Dendritic cell treated with granulocyte-macrophage colony-stimulating factor and Interleukin-4, amounts not matched to agents 40 ng/mL and 50 ng/mL, for 4 days (primary cell): ENCODE data around the gene LRRC57.

ENCODE experiments used
- H3K27ac Mint-ChIP-seq: one replicate; pipeline ENCODE4 v1.8.0; 2022; ENCODE audit warnings: mild to moderate bottlenecking, mixed read lengths
- H3K27me3 Mint-ChIP-seq: one replicate; pipeline ENCODE4 v1.8.0; 2022; ENCODE audit warnings: mild to moderate bottlenecking, mixed read lengths
- H3K36me3 Mint-ChIP-seq: one replicate; pipeline ENCODE4 v1.8.0; 2022; ENCODE audit warnings: low read depth, mixed read lengths
- H3K4me1 Mint-ChIP-seq: one replicate; pipeline ENCODE4 v1.8.0; 2022; ENCODE audit warnings: low read depth, mixed read lengths
- H3K4me3 Mint-ChIP-seq: one replicate; pipeline ENCODE4 v1.8.0; 2022; ENCODE audit warnings: mild to moderate bottlenecking, moderate library complexity, mixed read lengths
- H3K9me3 Mint-ChIP-seq: one replicate; pipeline ENCODE4 v1.8.0; 2022; ENCODE audit warnings: mixed read lengths
- intact Hi-C: fragments of 100-400 bp; cut with micrococcal nuclease; formaldehyde crosslinking; loops from one replicate; pipeline ENCODE4 v1.15.0; 2022

Gene LRRC57

DNA sequence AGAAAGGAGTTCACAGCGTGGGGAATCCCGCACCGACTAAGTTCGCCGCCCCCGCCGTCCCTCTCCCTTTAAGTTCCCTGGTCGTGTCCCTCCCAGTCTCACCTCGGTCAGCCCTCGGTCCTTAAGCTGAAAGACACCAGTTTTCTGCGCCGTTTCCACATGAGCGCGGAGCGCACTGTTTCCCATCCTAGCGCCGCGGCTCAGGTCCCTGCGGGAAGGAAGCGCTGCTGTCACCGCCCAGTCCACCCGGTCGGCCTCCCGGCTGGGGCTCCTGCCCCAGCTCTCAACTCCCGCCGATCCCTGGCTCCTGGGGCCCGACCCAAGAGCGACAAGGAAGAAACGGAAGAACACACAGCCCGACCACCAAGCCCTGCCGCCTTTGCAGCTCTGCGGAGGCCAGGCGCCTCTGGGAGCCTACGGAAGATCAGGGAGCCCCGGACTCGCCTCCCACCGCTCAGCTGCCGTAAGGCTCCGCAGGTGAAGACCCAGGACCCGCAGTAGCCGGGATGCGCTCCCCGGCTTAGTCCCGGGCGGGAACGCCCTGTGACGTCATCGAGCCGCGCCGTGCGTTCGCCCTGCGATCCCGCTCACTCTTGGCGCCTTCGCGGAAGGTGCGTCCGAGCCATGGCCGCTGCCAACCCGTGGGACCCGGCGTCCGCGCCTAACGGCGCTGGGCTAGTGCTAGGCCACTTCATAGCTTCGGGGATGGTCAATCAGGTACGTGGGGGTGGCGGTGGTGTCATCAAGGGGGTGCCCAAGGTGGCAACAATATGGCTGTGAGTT lies at the start of gene LRRC57, which contains the start of gene HAUS2:
TSS of gene LRRC57 (minus strand) at position 545 of the 783 bp plus-strand sequence. CDS start at position 186, 359 bp downstream.
TSS of gene HAUS2 (plus strand) at position 590 of the 783 bp plus-strand sequence. CDS start at position 625, 35 bp downstream.
- Mint-ChIP-seq H3K4me3 (peak within 1 kb of the TSS; percentile 92), H3K27me3 (no peaks in the 10 kb centered on the region), H3K9me3 (no peaks in the 10 kb centered on the region), H3K36me3 (peaks cover 43% of the 10 kb centered on the region), H3K4me1 (peaks cover 59% of the 10 kb centered on the region), H3K27ac (peak within 1 kb of the TSS; percentile 98)
- intact Hi-C loops = loop anchor here (2.0 to 10.0 kb wide), 3 partner anchors 26 to 274 kb away; partner anchors contain the start of genes GANC, STARD9, TMEM87A and ZNF106

DNA sequence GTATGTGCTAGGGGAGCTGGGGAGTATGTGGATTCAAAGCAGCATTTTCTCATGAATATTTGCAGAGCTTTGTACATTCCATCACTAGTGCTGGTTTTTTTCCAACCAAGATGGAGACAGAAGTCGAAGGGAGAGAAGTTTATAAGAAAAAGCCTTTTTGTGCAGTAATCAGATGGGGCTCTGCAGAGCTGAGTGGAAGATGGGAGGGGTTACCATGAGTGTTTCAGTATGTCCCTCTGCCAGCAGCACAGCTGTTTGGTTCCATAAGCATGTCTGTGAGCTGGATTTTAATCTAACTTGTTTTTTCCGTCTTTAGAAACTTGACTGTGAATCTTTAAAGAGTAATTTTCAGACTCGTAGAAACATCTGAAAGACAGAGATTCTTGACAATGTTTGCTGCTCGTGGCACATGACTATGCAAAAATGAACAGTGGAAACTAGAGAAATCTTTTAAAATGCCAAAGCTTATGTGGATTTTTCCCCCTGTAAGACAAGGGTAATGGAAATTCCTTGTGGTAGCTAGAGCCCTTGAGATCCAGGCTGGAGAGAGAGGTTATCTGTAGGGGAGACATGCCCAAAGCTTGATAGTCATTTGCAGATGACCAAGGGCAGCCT lies 47.1 kb upstream of the LRRC57 start:
- intact Hi-C loops = no loop called here
- H3K4me1 Mint-ChIP-seq = no peaks in the 10 kb centered on the region
- no peaks in the 10 kb centered on the region for H3K36me3 Mint-ChIP-seq
- no peak overlapping the region for H3K27ac Mint-ChIP-seq
- no peaks in the 10 kb centered on the region for H3K9me3 Mint-ChIP-seq
- peaks cover 1% of the 10 kb centered on the region for H3K27me3 Mint-ChIP-seq
- no peak overlapping the region for H3K4me3 Mint-ChIP-seq

DNA sequence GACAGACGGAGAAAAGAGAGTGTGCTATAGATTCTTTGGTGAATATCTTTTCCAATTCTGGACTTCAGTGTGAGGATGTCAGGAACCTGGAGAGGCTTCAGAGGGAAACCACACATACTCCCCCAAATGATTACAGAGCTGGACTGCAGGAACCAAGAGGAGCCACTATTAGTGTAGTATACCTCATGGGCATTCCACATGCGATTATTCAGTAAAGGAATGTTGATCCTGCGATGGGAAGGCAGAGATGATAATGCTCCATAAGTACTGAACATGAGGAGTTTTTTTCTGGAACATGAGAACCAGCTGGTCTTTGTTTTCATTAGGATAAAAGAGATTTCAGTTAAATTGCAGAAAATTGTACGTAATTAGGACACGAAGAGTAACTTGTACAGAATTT lies 45.5 kb upstream of the LRRC57 start:
- no peaks in the 10 kb centered on the region for H3K36me3 Mint-ChIP-seq
- no peak overlapping the region for H3K4me3 Mint-ChIP-seq
- intact Hi-C loops = no loop called here
- no peaks in the 10 kb centered on the region for H3K4me1 Mint-ChIP-seq
- H3K27me3 Mint-ChIP-seq = peaks cover 1% of the 10 kb centered on the region
- H3K9me3 Mint-ChIP-seq = no peaks in the 10 kb centered on the region
- H3K27ac Mint-ChIP-seq = no peak overlapping the region

DNA sequence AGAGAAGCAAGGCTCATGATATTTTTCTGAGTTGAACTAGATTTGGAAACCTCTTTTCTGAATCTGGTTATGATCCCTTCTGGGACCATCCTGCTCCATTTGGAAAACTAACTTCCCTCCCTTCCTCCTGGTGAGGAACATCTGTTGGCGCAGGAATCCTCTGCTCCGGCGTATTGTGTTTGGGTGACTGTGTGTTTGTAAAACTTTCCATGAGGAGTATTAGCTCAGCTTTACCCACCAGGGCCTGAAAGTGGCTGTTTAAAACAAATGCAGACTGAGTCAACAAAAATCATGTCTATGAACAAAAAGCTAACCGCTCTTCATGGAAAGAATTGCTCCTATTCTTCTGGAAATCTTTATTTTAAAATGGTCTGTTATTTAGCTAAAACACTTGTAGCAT lies 44.5 kb upstream of the LRRC57 start:
- no peak overlapping the region for H3K4me3 Mint-ChIP-seq
- no peak overlapping the region for H3K27ac Mint-ChIP-seq
- intact Hi-C loops = no loop called here
- no peaks in the 10 kb centered on the region for H3K4me1 Mint-ChIP-seq
- H3K36me3 Mint-ChIP-seq = no peaks in the 10 kb centered on the region
- H3K27me3 Mint-ChIP-seq = peaks cover 1% of the 10 kb centered on the region
- H3K9me3 Mint-ChIP-seq = no peaks in the 10 kb centered on the region

DNA sequence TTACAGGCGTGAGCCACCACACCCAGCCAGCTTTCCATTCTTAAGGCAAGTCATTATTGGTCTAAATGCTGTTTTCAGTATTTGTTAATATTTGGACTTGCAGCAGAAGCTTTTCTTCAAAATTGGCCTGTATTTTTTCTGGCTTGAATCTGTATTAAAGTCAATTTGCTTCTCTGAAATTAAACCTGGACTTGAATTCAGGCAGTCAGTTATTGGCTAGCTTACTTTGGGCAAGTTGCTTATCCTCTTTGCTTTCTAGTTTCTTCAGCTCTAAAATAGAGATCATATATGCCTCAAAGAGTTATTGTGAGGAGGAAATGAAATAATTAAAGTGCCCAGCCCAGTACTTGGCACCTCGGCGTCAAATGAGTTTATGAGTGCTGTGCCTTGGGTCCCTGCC lies 44.1 kb upstream of the LRRC57 start:
- Mint-ChIP-seq H3K36me3 (no peaks in the 10 kb centered on the region), H3K27ac (no peak overlapping the region), H3K27me3 (peaks cover 1% of the 10 kb centered on the region), H3K4me1 (no peaks in the 10 kb centered on the region), H3K9me3 (no peaks in the 10 kb centered on the region), H3K4me3 (no peak overlapping the region)
- intact Hi-C loops = no loop called here

DNA sequence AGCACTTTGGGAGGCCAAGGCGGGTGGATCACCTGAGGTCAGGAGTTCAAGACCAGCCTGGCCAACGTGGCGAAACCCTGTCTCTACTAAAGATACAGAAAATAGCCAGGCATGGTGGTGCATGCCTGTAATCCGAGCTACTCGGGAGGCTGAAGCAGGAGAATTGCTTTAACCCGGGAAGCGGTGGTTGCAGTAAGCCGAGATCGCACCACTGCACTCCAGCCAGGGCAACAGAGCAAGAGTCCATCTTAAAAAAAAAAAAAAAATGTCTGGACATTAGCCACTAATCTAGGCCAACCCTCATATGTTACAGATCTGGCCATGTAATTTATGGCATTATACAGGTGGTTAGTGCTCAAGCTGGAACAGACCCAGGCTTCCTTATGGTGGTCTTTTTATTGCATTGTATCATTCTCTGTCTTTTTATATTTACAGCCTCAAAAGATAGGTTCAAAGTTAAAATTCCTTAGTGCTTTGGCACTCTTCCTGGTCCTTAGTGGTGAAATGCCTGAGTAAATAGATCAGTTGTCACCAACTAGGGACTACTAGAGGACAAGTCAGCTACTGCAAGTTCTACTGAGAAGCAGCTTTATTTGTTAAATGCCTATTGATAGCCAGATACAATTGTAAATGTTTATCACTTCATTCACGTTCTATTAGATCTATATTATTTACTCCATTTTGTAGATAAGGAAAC lies 42.8 kb upstream of the LRRC57 start:
- H3K4me1 Mint-ChIP-seq = no peaks in the 10 kb centered on the region
- peaks cover 1% of the 10 kb centered on the region for H3K27me3 Mint-ChIP-seq
- intact Hi-C loops = no loop called here
- no peak overlapping the region for H3K27ac Mint-ChIP-seq
- no peak overlapping the region for H3K4me3 Mint-ChIP-seq
- no peaks in the 10 kb centered on the region for H3K36me3 Mint-ChIP-seq
- no peaks in the 10 kb centered on the region for H3K9me3 Mint-ChIP-seq

DNA sequence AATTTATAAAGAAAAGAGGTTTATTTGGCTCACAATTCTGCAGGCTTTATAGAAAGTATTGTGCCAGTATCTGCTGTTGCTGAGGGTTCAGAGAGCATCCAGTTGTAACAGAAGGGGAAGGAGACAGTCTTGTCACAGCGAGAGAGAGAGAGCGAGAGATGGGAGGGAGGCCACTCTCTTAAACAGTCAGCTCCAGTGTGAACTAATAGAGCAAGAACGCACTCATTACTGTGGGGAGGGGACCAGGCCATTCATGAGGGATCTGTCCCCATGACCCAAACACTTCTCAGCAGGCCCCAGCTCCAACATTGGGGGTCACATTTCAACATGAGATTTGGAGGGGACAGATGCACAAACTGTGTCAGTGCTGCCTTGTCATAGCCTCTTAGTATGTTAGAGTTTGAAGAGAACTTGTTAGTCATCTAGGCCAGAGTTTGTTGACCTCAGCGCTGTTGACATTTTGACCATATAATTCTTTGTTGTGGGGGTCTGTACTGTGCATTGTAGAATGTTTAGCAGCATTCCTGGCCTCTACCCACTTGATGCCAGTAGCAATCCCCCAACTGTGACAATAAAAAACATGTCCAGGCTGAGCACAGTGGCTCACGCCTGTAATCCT lies 42.1 kb upstream of the LRRC57 start:
- Mint-ChIP-seq H3K4me3 (no peak overlapping the region), H3K4me1 (no peaks in the 10 kb centered on the region), H3K27me3 (peaks cover 1% of the 10 kb centered on the region), H3K27ac (no peak overlapping the region), H3K36me3 (no peaks in the 10 kb centered on the region), H3K9me3 (no peaks in the 10 kb centered on the region)
- intact Hi-C loops = no loop called here

DNA sequence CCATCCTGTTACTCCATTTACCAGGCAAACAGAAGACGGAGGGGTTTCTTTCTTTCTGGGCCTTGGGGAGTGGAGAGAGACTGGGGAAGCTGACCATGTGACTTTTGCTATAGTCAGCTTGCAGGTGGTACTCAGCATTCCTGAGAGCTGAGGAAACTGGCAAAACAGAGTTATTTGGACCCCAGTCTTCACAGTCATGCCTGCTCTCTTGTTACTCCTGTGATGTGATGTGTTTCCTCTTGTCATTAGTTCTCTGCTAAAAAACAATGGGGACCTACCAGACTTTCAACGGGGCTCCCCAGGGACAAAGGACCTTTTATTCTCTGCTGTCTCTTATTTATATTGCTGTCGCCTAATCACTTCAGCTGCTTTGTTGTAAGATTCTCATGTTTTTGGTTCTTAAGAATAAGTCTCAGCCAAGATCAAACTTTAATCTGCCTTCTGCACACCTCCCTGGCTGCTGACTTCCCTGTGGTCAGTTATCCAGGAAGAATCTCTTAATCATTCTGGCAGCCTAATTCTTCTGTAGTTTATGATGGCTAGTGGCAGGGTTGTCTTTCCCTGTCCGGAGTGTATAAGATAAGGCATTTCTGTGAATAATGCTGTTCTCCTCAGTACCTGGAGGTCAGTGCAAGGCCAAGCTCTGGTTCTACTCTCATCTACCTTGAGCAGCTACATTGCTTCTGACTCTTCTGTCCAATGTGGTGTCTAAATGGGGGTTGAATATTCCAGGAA lies 35.6 kb upstream of the LRRC57 start:
- Mint-ChIP-seq H3K27me3 (peaks cover 33% of the 10 kb centered on the region), H3K27ac (no peak overlapping the region), H3K4me3 (no peak overlapping the region), H3K9me3 (no peaks in the 10 kb centered on the region), H3K4me1 (peaks cover 14% of the 10 kb centered on the region), H3K36me3 (no peaks in the 10 kb centered on the region)
- intact Hi-C loops = no loop called here

DNA sequence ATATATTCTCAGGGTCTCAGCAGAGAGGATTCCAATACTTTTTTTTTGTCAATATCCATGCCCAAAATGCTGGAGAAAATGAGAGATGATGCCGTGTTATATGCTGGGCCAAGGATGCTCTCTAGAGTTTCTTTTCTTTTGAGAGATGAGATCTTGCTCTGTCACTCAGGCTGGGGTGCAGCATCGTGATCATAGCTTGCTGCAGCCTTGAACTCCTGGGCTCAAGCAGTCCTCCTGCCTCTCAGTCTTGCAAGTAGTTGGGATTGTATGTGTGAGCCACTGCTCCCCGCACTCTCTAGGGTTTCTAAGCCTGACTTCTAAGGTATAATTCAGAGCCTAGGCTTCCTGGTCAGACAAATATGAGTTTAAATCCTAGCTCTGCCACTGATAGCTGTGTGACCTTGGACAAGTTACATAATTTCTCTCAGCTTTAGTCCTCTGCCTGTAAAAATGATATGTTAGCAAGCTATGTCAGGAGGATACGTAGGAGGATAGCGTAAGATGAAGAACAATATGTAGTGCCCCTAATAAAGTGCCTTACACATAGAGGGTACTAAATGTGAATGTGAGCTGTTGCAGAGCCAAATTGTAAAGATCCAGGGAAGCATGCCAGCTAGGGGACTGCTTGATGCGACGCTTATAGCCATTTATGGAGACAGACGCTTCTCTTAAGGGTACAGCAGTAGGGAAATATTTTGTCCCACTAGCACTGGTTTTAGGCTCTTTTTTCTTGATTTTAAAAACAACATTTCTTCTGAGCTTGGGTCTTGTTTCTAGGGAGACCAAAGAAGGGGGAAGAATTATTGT lies 34.2 kb upstream of the LRRC57 start:
- Mint-ChIP-seq H3K27ac (no peak overlapping the region), H3K9me3 (no peaks in the 10 kb centered on the region), H3K36me3 (no peaks in the 10 kb centered on the region), H3K27me3 (peaks cover 46% of the 10 kb centered on the region), H3K4me1 (peaks cover 14% of the 10 kb centered on the region), H3K4me3 (no peak overlapping the region)
- intact Hi-C loops = no loop called here

DNA sequence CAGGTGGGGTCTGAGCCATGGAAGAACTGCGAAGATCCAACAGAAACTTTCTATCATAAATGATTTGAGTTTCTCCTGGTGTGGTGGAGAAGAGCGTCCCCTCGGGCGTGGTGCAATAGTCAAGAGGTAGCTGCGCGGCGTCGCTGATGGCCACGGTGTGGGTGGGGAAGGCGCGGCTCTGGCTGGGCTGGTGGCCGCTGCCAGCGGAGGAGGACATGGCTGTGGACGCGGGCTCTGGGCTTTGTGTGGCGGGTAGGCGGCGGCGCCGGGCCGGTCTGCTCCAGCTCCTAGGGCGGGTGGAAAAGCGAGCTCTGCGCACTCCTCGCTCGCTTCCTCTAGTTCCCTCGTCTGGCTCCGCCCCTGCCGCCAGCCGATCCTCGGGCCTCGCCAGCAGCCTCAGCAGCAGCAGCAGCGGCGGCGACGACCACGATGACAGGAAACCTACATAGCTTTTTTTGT lies 32.7 kb upstream of the LRRC57 start:
- peak overlapping the region; percentile 84 for H3K4me3 Mint-ChIP-seq
- no peaks in the 10 kb centered on the region for H3K9me3 Mint-ChIP-seq
- H3K4me1 Mint-ChIP-seq = peaks cover 25% of the 10 kb centered on the region
- intact Hi-C loops = no loop called here
- H3K27me3 Mint-ChIP-seq = peaks cover 58% of the 10 kb centered on the region
- H3K36me3 Mint-ChIP-seq = no peaks in the 10 kb centered on the region
- H3K27ac Mint-ChIP-seq = peak overlapping the region; percentile 68

DNA sequence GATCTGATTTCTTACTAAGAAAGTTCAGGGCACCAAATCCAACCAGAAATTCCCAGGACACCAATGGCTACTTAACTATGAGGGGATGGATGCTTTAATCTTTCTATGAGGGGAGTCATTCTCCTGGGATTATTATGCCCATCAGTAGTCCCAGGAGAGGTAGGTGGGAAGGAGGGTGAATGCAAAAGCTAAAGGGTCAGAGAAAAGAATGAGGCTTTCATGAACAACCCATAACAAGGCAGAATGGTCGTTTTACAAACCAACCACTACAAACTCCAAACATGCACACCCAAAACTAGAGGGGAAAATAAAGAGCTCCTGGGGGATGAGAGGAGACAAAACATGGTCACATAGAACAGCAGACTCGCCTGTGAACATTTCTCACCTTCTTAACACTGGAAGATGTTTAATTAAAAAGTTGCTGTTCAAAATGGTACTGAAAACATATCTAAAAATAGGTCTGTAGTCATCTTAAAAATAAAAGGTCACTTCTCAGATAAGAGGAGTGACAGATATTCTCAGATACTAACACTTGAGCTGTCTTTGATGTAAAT lies 30.5 kb upstream of the LRRC57 start:
- Mint-ChIP-seq H3K4me3 (no peak overlapping the region), H3K27me3 (peaks cover 63% of the 10 kb centered on the region), H3K36me3 (peaks cover 6% of the 10 kb centered on the region), H3K4me1 (peaks cover 40% of the 10 kb centered on the region), H3K27ac (no peak overlapping the region), H3K9me3 (no peaks in the 10 kb centered on the region)
- intact Hi-C loops = loop anchor here (10.0 kb wide), 1 partner anchor 304 kb away; the partner anchor contains the start of genes GANC and TMEM87A

DNA sequence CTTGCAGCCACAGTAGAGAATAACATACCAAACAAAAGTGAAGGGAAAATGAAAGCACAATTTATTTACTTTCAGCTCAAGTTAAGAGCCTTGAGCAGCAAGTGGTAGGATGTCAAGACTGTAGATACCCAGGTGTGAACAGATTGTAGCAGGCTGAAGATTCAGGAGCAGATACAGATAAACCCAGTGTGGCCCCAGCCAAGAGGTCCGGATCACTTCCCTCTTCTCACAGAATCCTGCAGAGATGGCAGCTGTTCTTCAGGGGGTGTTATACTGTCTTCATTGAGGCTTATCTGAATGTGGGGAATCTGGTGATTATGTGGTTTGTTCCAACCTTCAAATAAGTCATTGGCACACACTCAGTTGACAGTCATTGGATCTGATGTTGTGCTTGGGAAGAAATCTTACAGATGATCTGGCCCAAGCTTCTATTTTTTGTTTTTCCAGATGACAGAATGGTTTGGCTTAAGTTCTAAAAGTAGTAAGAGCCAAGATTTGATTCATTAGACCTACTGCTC lies 29.0 kb upstream of the LRRC57 start:
- peaks cover 6% of the 10 kb centered on the region for H3K36me3 Mint-ChIP-seq
- H3K9me3 Mint-ChIP-seq = no peaks in the 10 kb centered on the region
- H3K4me1 Mint-ChIP-seq = peaks cover 35% of the 10 kb centered on the region
- H3K27me3 Mint-ChIP-seq = peaks cover 60% of the 10 kb centered on the region
- H3K4me3 Mint-ChIP-seq = no peak overlapping the region
- intact Hi-C loops = loop anchor here (10.0 kb wide), 1 partner anchor 303 kb away; the partner anchor contains the start of genes GANC and TMEM87A
- H3K27ac Mint-ChIP-seq = no peak overlapping the region
